GM23248 (cell line): ENCODE data around the gene HACD1.

Source experiments
- EZH2 ChIP-seq: fragments of 200-600 bp; sonication (generic); IDR thresholded peaks from 2 replicates; pipeline ENCODE4 v1.6.1; 2018; ENCODE audit warnings: antibody characterized with exemption, mild to moderate bottlenecking; ENCODE audit not compliant: insufficient read depth, poor library complexity, severe bottlenecking
- EZH2phosphoT487 ChIP-seq: fragments of 200-600 bp; sonication (generic); IDR thresholded peaks from 2 replicates; pipeline ENCODE4 v1.6.1; 2018; ENCODE audit warnings: antibody characterized with exemption, moderate library complexity, mild to moderate bottlenecking, low read depth; ENCODE audit not compliant: insufficient read depth

- no peak for TF ChIP-seq EZH2
- no peak for TF ChIP-seq EZH2phosphoT487
Measured at GRCh38 chr10:17548162-17548561, 69.0 kb downstream of the HACD1 start.
